ENCODE results near the gene ITK. TPM values are rescaled to one million over a fixed set of nuclear protein-coding genes. Genes with fewer than 3 reads are reported as not detected.
"Not testable (repeated sequence)": the region's sequence is repeated elsewhere in the genome, so short reads cannot be mapped to it uniquely, and the experiment has no call there.

The ITK gene
- total RNA-seq, 6 experiments from 2014 or later, result 0.35 to 1.2 (median 0.74) TPM

DNA sequence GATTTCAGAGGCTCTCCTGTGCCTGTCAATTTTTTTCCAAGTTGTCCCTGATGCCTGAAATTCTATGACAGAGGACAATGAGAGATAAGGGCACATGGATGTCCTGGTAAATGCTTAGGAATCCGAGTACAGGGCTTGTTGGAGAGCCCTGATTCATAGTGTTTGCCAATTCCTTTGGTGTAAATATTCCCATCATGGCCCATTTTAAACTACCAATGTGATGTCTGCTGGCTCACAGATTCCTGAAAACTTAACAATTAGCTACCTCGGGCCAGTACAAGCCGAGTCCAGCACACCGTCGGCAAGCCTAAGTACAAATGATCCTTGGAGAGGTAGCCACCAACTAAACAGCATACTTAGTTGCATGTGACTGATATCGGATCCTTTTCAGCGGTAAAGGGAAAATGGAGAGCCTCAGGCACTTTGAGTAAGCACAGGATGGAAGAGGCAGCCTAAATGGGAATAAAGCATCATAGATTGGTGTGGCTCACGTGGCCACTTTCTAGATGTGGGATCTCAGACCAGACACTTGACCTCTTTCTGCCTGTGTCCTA is 3.6 kb downstream of the ITK start:
- DNase-seq (no peak), ATAC-seq (no peak)
- Histone ChIP-seq H3K27ac (no peak overlapping the region), H3K4me1 (no peaks in the 10 kb centered on the region), H3K36me3 (no peaks in the 10 kb centered on the region), H3K9me3 (no peaks in the 10 kb centered on the region), H3K4me3 (no peak overlapping the region), H3K27me3 (no peaks in the 10 kb centered on the region)
- no peak for TF ChIP-seq POLR2A (IDR thresholded peaks at IDR 0.05)
- no peak for TF ChIP-seq CTCF (IDR thresholded peaks at IDR 0.05)
- 67% methylated on average over 8 of the region's 8 CpGs for WGBS (ENCODE audit: insufficient coverage, low coverage, low lambda C conversion rate, missing lambda C conversion rate)
- intact Hi-C loops (cut with DNase I), result no loop called here

- H3K27ac ChIP-seq; H3K9me3 ChIP-seq; DNase-seq; H3K4me3 ChIP-seq; H3K27me3 ChIP-seq; intact Hi-C loops (cut with DNase I); H3K36me3 ChIP-seq; H3K4me1 ChIP-seq; ATAC-seq: not testable (repeated sequence)
- 74% methylated on average over 4 of the region's 6 CpGs for WGBS (ENCODE audit: insufficient coverage, low coverage, low lambda C conversion rate, missing lambda C conversion rate)
These were observed 4.5 kb downstream of the ITK start for GRCh38 chr5:157185122-157185521.

- TF ChIP-seq CTCF (IDR thresholded peaks at IDR 0.05), result no peak
- no peak for TF ChIP-seq POLR2A (IDR thresholded peaks at IDR 0.05)
- H3K9me3 ChIP-seq, result no peaks in the 10 kb centered on the region
- no peak overlapping the region for H3K27ac ChIP-seq
- ATAC-seq (no peak), DNase-seq (no peak)
- H3K4me1 ChIP-seq, result no peaks in the 10 kb centered on the region
- no peaks in the 10 kb centered on the region for H3K27me3 ChIP-seq
- H3K4me3 ChIP-seq, result no peak overlapping the region
- WGBS (ENCODE audit: insufficient coverage, low coverage, low lambda C conversion rate, missing lambda C conversion rate), result 56% methylated on average over 9 of the region's 12 CpGs
- intact Hi-C loops (cut with DNase I), result no loop called here
- no peaks in the 10 kb centered on the region for H3K36me3 ChIP-seq
These were observed 5.8 kb downstream of the ITK start for GRCh38 chr5:157186309-157187045.

GRCh38 chr5:157187046-157187754 is 6.6 kb downstream of the ITK start:
- 43% methylated on average over 5 of the region's 5 CpGs for WGBS (ENCODE audit: insufficient coverage, low coverage, low lambda C conversion rate, missing lambda C conversion rate)
- H3K9me3 ChIP-seq, result no peaks in the 10 kb centered on the region
- no peaks in the 10 kb centered on the region for H3K4me1 ChIP-seq
- DNase-seq (no peak), ATAC-seq (no peak)
- no peak overlapping the region for H3K27ac ChIP-seq
- no peaks in the 10 kb centered on the region for H3K27me3 ChIP-seq
- no peak for TF ChIP-seq POLR2A (IDR thresholded peaks at IDR 0.05)
- intact Hi-C loops (cut with DNase I), result no loop called here
- H3K4me3 ChIP-seq, result no peak overlapping the region
- H3K36me3 ChIP-seq, result no peaks in the 10 kb centered on the region

DNA sequence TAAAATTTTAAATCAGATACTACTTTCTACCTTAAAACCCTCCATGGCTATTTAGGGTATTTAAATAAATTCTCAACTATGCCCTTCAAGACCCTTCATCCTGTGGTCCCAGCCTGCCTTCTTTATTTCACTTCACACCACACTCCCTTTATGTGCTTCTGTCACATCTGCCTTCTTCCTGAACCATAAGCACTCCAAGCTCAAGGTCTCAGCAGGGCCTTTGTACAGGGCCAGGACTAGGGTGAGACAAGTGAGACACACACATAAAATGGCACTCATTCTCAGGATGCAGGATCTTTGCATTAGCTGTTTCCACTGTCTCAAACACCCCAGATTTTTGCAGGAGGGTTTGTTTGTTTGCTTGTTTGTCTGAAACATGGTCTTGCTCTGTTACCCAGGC is 7.6 kb downstream of the ITK start:
- no peak for ATAC-seq
- Histone ChIP-seq H3K36me3 (no peaks in the 10 kb centered on the region), H3K4me1 (no peaks in the 10 kb centered on the region), H3K4me3 (no peak overlapping the region), H3K9me3 (no peaks in the 10 kb centered on the region), H3K27ac (no peak overlapping the region), H3K27me3 (no peaks in the 10 kb centered on the region)
- no peak for DNase-seq
- no peak for TF ChIP-seq CTCF (IDR thresholded peaks at IDR 0.05)
- no peak for TF ChIP-seq POLR2A (IDR thresholded peaks at IDR 0.05)
- intact Hi-C loops (cut with DNase I), result no loop called here
